Body of pancreas (tissue), 4 donors: ENCODE measurements around the gene TBX5.

Source experiments
- POLR2A ChIP-seq, 3 donors: fragments of 450-650 bp; IDR thresholded peaks; one replicate each; pipeline ENCODE4 v1.6.1; 2016; ENCODE audit warnings: antibody characterized with exemption in 3 of 3, mild to moderate bottlenecking in 2 of 3
- TF ChIP-seq, protein P1 (sequence below), 7 experiments: fragments of 450-650 bp in 4 of 7; fragments of 200-600 bp in 3 of 7; sonication (generic) in 3 of 7; IDR thresholded peaks; one replicate each; pipeline ENCODE4 v1.5.1; 2016 to 2019; ENCODE audit warnings: antibody characterized with exemption in 7 of 7

- TF ChIP-seq, protein P1, sequence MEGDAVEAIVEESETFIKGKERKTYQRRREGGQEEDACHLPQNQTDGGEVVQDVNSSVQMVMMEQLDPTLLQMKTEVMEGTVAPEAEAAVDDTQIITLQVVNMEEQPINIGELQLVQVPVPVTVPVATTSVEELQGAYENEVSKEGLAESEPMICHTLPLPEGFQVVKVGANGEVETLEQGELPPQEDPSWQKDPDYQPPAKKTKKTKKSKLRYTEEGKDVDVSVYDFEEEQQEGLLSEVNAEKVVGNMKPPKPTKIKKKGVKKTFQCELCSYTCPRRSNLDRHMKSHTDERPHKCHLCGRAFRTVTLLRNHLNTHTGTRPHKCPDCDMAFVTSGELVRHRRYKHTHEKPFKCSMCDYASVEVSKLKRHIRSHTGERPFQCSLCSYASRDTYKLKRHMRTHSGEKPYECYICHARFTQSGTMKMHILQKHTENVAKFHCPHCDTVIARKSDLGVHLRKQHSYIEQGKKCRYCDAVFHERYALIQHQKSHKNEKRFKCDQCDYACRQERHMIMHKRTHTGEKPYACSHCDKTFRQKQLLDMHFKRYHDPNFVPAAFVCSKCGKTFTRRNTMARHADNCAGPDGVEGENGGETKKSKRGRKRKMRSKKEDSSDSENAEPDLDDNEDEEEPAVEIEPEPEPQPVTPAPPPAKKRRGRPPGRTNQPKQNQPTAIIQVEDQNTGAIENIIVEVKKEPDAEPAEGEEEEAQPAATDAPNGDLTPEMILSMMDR (IDR thresholded peaks at IDR 0.05): no peak
- no peak for TF ChIP-seq POLR2A (IDR thresholded peaks at IDR 0.05)
Measured at GRCh38 chr12:114321524-114321923, 84.4 kb downstream of the TBX5 start.
